ENCODE results near the gene FARS2.

The FARS2 gene

GRCh38 chr6:5383856-5384255, 122.5 kb downstream of the FARS2 start:
- no peak for DNase-seq

DNA sequence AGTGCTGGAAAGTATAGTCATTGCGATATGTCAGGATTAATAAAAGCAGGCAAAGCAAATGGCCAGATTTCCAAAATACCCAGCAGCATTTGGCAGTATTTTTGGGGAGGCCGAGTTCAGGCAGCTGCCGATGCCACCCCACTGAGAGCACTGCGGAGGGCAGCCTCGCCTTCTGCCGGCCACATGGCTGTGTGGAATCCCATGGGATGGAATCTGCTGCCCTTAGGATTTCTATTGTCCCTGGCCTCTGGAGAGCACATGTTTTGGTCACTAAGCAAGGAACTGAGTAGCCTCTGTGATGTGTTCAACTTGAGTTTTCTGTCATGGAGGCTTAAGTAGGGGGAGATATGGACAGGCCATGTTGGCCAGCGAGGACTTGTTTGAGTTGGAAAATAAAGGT, 123.0 kb downstream of the FARS2 start:
- DNase-seq, result no peak

DNA sequence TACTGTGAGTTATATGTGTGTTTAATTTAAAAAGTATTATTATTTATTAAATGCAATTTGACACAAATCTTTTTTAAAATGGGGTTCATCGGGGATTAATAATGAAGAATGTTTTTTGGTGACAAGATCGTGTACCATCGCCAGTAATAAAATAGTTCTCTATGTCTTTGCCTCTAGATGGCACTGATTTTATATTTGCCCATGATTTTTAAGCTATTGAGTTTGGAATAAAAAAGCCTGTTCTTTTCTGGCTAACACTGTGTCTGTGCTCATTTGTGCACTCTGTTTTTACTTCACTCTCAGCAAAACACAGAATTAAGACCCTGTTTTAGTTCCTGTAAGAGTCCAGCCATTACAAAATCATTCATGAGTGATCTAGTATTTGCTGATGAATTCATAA, 127.0 kb downstream of the FARS2 start:
- DNase-seq, result no peak

- no peak for DNase-seq
Measured at GRCh38 chr6:5389086-5389745, 127.9 kb downstream of the FARS2 start.

- no peak for DNase-seq
Measured at GRCh38 chr6:5390177-5390576, 128.9 kb downstream of the FARS2 start.

GRCh38 chr6:5394280-5394679, 133.0 kb downstream of the FARS2 start:
- DNase-seq, result no peak

DNA sequence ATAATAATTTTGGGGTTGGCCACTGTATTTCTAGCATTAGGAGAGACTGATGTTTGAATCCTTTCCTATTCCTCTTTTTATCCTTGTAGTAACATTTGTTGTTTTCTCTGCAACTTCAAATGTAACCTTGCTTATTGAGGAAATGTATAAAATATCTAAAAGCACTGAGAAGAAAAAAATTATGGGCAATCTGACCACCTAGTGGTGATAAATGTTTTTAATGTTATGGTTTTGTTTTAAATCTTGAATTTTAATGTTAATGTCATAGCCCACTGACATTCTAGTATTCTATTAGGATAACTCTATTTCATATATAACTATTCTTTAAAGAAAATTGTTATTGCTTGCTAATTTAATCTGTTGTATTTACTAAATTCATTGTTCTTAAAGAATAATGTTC, 134.4 kb downstream of the FARS2 start:
- DNase-seq, result no peak

DNA sequence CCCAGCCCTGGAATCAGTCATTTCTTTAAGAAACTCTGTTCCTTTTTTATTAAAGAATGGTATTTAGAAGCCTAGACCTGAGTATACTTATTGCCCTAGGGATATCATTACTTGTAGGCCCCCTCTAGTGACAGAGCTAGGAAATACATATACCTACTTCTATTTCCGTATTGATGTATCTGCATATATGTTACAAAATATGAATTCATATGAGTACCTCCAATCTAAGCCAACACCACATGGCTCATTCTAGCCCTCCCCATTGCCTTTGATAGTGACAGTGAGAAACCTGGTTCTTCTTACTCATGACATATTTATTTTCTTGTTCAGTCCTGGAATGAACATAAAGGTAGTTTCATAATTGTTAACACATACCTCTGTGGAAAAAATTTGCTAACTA, 137.2 kb downstream of the FARS2 start:
- DNase-seq, result no peak

DNA sequence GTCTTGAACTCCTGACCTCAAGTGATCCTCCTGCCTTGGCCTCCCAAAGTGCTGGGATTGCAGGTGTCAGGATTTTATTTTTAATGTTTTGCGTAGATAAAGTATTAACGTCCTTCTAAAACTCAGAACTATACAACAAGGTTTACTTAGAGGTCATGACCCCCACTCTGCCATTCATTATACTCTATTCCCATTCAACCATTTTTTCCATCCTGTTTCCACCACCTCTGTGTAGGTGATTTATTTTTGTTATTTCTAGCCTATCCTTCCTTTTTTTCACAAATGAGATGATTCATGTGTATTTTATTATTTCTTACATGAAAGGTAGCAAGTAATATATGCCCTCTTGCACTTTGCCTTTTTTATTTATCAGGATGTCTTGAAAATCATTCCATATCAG, 138.1 kb downstream of the FARS2 start:
- no peak for DNase-seq

DNA sequence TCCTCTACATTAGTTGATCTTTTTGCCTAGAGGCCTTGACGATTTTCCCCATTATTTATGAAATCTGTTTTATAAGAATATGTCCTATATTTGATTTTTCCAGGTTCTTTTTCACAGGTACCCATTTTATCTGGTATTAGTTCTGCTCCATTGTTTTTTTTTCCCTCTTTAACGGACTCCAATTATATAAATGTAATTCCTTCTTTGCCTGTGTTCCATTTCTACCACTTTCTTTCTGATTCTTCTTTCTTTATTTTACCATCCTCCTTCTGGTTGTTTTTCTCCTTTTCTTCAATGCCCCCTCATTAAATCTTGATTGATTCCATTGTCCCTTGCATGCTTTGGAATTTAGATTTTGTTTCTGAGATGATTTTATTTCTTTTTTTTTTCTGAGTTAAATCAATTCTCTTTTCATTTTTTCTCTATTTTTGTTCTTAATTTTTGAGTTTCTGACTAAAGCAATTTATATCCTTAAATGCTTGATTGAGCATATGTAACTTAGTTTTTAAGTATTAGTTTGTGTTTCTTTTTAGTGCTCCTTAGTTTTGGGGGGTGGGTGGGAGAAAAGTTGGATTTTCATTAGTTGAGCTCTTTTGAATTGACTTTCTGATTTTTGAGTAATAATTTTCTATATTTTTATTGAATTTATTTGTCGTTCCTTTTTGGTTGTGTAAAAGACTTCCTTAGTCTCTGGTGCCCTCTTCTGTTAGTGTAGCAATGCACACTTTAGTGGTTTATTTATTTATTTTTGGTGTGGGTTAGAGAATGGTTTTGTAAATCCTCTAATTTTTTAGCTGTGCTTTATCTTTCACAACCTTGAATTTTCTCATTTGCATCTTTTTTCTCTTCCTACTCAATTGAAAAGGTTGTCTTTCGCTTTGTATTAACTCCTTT, 140.8 kb downstream of the FARS2 start:
- DNase-seq, result no peak

GRCh38 chr6:5403076-5403475, 141.8 kb downstream of the FARS2 start:
- no peak for DNase-seq

DNA sequence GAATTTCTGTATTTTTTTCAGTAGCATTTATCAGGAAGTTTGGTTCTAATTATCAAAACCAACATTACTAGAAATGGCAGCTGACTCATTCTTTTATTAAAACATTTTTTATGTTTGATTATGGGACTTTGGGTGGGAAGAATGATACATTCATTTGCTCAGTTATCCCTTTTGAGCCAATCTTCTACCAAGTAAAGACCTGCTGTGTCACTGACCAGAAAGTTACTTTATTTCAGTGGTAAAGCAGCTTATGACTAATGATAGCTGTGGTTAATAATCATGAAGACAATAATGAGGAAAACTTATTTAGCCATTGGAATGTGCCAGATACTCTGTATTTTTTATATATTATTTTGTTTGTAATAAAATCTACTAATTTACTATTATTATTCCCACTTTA, 142.3 kb downstream of the FARS2 start:
- no peak for DNase-seq

DNA sequence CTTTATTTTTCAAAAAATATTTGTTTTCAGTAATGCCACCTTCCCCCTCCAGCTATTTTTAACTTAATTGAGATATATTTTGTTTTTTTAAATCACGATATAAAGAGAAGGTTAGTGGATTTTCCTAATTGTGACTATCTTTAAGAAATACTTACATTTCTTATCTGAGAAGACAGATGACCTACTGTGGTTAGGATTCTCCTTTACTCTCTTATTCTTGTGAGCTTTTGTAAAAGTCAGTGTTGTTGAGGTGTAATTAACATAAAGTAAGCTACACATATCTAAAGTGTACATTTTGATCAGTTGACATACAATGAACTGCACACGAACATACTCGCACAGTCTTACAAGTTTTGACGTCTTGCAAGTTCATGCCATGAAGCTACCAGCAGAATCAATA, 144.7 kb downstream of the FARS2 start:
- DNase-seq, result no peak

GRCh38 chr6:5411414-5411813, 150.1 kb downstream of the FARS2 start:
- no peak for DNase-seq

- DNase-seq, result no peak
Measured at GRCh38 chr6:5412017-5412416, 150.7 kb downstream of the FARS2 start.

- no peak for DNase-seq
Measured at GRCh38 chr6:5412663-5413062, 151.3 kb downstream of the FARS2 start.

DNA sequence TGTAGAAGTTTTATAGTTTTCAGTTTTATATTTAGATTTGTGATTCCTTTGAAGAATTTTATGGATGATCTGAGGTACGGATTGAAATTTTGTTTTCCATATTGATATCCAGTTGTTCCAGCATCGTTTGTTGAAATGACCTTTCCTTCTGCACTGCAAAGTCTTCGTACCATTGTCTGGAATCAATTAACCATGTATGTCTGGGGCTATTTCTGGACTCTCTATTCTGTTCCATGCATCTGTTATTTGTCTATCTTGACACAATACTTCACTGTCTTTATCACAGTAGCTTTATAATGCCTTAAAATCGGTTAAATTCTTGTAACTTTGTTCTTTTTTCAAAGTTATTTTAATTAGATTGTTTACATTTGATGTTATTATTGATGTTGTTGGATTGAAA, 154.9 kb downstream of the FARS2 start:
- no peak for DNase-seq

GRCh38 chr6:5422321-5422915, 161.1 kb downstream of the FARS2 start:
- DNase-seq, result no peak

- no peak for DNase-seq
Measured at GRCh38 chr6:5423251-5423650, 161.9 kb downstream of the FARS2 start.

- no peak for DNase-seq
Measured at GRCh38 chr6:5424726-5425125, 163.4 kb downstream of the FARS2 start.

DNA sequence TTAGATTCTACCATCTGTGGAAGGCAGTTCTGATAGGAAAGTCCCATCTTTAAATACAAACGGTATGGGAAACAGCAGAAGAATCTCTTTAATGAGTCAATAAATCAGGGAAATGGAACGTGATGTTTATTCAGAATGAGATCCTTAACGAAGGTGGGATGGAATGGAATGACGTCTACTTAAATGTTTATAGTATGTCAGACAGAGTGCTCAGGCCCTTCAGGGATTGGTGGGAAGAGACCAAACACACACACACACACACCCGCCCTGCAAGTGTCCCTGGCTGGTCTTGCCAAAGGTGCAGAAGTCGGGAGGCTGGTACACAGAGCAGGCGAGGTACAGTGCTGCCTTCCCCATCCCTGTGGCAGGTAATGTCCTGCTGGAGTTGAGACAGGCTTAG, 164.0 kb downstream of the FARS2 start:
- DNase-seq, result no peak

GRCh38 chr6:5425797-5426196, 164.5 kb downstream of the FARS2 start:
- no peak for DNase-seq

DNA sequence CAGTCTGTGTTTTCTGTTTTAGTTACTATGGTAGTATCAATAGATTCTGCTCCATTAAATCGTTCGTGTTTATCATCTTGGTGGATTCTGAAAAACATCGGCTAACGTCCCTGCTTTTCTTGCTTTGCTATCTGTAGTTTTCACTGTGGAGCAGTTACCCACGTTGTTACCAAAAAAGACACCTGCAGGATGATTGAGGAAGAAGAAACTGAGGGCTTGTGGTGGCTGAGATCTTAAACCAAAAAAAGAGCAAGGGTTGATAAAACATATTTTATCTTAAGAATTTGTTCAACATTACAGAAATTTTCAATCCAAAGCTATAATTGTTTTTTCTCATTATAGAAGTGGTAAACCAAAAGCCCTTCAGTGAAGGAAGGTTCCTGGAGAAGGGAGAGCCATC, 166.3 kb downstream of the FARS2 start:
- no peak for DNase-seq

GRCh38 chr6:5433324-5433723, 172.0 kb downstream of the FARS2 start:
- no peak for DNase-seq
